Pancreas (tissue), 10 donors: ENCODE measurements around the gene SLC15A2. TPM values are rescaled to one million over a fixed set of nuclear protein-coding genes. Genes with fewer than 3 reads are reported as not detected.

Experiments
- ATAC-seq, 4 donors: fragments of 200-7000 bp; cut with Tn5 transposase; one replicate each; pipeline versions ENCODE4 v1.8.0 to v1.9.1; 2020; ENCODE audit warnings: mild to moderate bottlenecking in 4 of 4, moderate library complexity in 4 of 4
- DNase-seq, 6 donors: peaks; one replicate each; pipeline ENCODE4 v3.0.0-alpha.2; 2020
- FAIRE-seq: peaks from 2 replicates; lab custom pipeline; 2012; peaks lifted over from hg19 to GRCh38; lab: Jason Lieb, UNC
- H3K27ac ChIP-seq, 4 donors: fragments of 200-600 bp; sonication (generic); 1 replicate in 3 of 4; 2 replicates in 1 of 4; pipeline versions ENCODE4 v1.5.0 to v1.8.0; 2020
- H3K27me3 ChIP-seq, 4 donors: fragments of 200-600 bp; one replicate each; pipeline ENCODE4 v1.8.0; 2021
- H3K36me3 ChIP-seq, 3 donors: fragments of 200-600 bp; sonication (generic) in 1 of 3; one replicate each; pipeline versions ENCODE4 v1.5.0 to v1.8.0; 2020 to 2021
- H3K4me1 ChIP-seq, 3 donors: fragments of 200-600 bp; one replicate each; pipeline ENCODE4 v1.8.0; 2021
- H3K4me3 ChIP-seq, 4 donors: fragments of 200-600 bp; sonication (generic) in 2 of 4; one replicate each; pipeline versions ENCODE4 v1.5.0 to v1.8.0; 2020 to 2021
- H3K9me3 ChIP-seq, 4 donors: fragments of 200-600 bp; one replicate each; pipeline ENCODE4 v1.8.0; 2021
- CTCF ChIP-seq, 4 donors: fragments of 200-600 bp; sonication (generic) in 3 of 4; IDR thresholded peaks; one replicate each; pipeline versions ENCODE4 v1.5.0 to v1.8.0; 2021; ENCODE audit warnings: antibody characterized with exemption in 4 of 4
- WGBS, 2 donors: extraction: QIAGEN DNeasy Blood & Tissue Kit; methylation state at CpG; one replicate each; pipeline ENCODE4 v1.1.7; 2013; 5-methylcytosine and 5-hydroxymethylcytosine counted together
- intact Hi-C, 3 donors: fragments of 100-400 bp; cut with DNase I; formaldehyde crosslinking; loops; one replicate each; pipeline versions ENCODE4 v1.11.1 to v1.14.2; 2022
- polyA plus RNA-seq, 2 donors: library from polyadenylated mRNA; stranded (reverse); fragments of 200-250 nt; gene quantifications; one replicate each; pipeline ENCODE4 v1.2.3, GENCODE V29; 2013
- total RNA-seq, 6 donors: library from RNA; stranded (reverse); fragmentation: NEBNext Ultra II Directional in 4 of 6; extraction: Animal tissue kit (Norgen Biotek cat#: 25700) in 4 of 6; gene quantifications; one replicate each; pipeline versions ENCODE4 v1.2.1 to v1.2.4, GENCODE V29; 2021 to 2023
- donor health status: healthy with polysubstance abuse.
- donor health status: DM: no; HTN: no; CAD: no; lungs with moderate emphysema.
- donor health status: DM: no; HTN: no; CAD: no.
- donor health status: control.
- donor health status: control.
- donor health status: Bipolar disorder and iron deficiency.
- donor health status: DM: yes; HTN: yes; CAD: no.
- donor health status: DM: no; HTN: no; CAD: no.
- donor health status: DM: no; HTN: no; CAD: no.
- donor health status: DM: yes; HTN: yes; CAD: no.

SLC15A2 gene
- total and polyA plus RNA-seq, 8 donors = 1.9 to 22.5 (median 5.0) TPM

- Histone ChIP-seq H3K36me3 (no peaks in the 10 kb centered on the region), H3K27ac (peak overlapping the region in 2 of 4 donors; percentile 32 to 53), H3K9me3 (no peaks in the 10 kb centered on the region), H3K27me3 (no peaks in the 10 kb centered on the region), H3K4me1 (peaks cover 14 to 38% (median 29%) of the 10 kb centered on the region in 3 donors), H3K4me3 (no peak overlapping the region)
- intact Hi-C loops = no loop called here
- WGBS, 2 donors = 33 to 38% methylated on average over 1 of the region's 1 CpG
- ATAC-seq = peak; percentile 53 to 68 (median 60)
- no peak for TF ChIP-seq CTCF (IDR thresholded peaks at IDR 0.05)
- DNase-seq = no peak
- FAIRE-seq = no peak
Observed at GRCh38 chr3:121976727-121977126, 82.5 kb downstream of the SLC15A2 start.

GRCh38 chr3:121979246-121979645 lies 85.0 kb downstream of the SLC15A2 start:
- H3K9me3 ChIP-seq = no peaks in the 10 kb centered on the region
- intact Hi-C loops = no loop called here
- no peak overlapping the region for H3K4me3 ChIP-seq
- no peak for TF ChIP-seq CTCF (IDR thresholded peaks at IDR 0.05)
- no peak for DNase-seq
- no peaks in the 10 kb centered on the region for H3K27me3 ChIP-seq
- H3K4me1 ChIP-seq = peaks cover 14 to 38% (median 29%) of the 10 kb centered on the region in 3 donors
- ATAC-seq = no peak
- WGBS, 2 donors = 94 to 98% methylated on average over 2 of the region's 2 CpGs
- no peaks in the 10 kb centered on the region for H3K36me3 ChIP-seq
- no peak for FAIRE-seq
- peak overlapping the region in 1 of 4 donors; percentile 80 for H3K27ac ChIP-seq

GRCh38 chr3:121979734-121980449 lies 85.7 kb downstream of the SLC15A2 start:
- no peak for DNase-seq
- Histone ChIP-seq H3K4me3 (no peak overlapping the region), H3K36me3 (no peaks in the 10 kb centered on the region), H3K27ac (peak overlapping the region in 2 of 4 donors; percentile 60 to 80), H3K9me3 (no peaks in the 10 kb centered on the region), H3K27me3 (no peaks in the 10 kb centered on the region), H3K4me1 (peaks cover 14 to 36% (median 29%) of the 10 kb centered on the region in 3 donors)
- intact Hi-C loops = no loop called here
- ATAC-seq = peak in 2 of 4 donors; percentile 48 to 70
- no peak for TF ChIP-seq CTCF (IDR thresholded peaks at IDR 0.05)
- peak; percentile 75 for FAIRE-seq

GRCh38 chr3:121980450-121980796 lies 86.2 kb downstream of the SLC15A2 start:
- no peaks in the 10 kb centered on the region for H3K27me3 ChIP-seq
- H3K36me3 ChIP-seq = no peaks in the 10 kb centered on the region
- H3K4me3 ChIP-seq = no peak overlapping the region
- peak overlapping the region in 2 of 4 donors; percentile 60 to 80 for H3K27ac ChIP-seq
- H3K4me1 ChIP-seq = peaks cover 14 to 31% (median 26%) of the 10 kb centered on the region in 3 donors
- no peak for DNase-seq
- 55 to 62% methylated on average over 5 of the region's 5 CpGs for WGBS, 2 donors
- H3K9me3 ChIP-seq = no peaks in the 10 kb centered on the region
- ATAC-seq = peak in 1 of 4 donors; percentile 20
- no peak for TF ChIP-seq CTCF (IDR thresholded peaks at IDR 0.05)
- FAIRE-seq = peak; percentile 9
- intact Hi-C loops = no loop called here

- Histone ChIP-seq H3K4me3 (no peak overlapping the region), H3K9me3 (no peaks in the 10 kb centered on the region), H3K27ac (no peak overlapping the region), H3K36me3 (no peaks in the 10 kb centered on the region), H3K27me3 (no peaks in the 10 kb centered on the region), H3K4me1 (peaks cover 7 to 20% (median 18%) of the 10 kb centered on the region in 3 donors)
- 84 to 91% methylated on average over 2 of the region's 2 CpGs for WGBS, 2 donors
- ATAC-seq = no peak
- TF ChIP-seq CTCF (IDR thresholded peaks at IDR 0.05) = no peak
- intact Hi-C loops = no loop called here
- DNase-seq = no peak
- no peak for FAIRE-seq
Observed at GRCh38 chr3:121981473-121981872, 87.3 kb downstream of the SLC15A2 start.
